Neural cell (in vitro differentiated cells): Measurements from ENCODE around the gene PASD1. TPM values are rescaled to one million over a fixed set of nuclear protein-coding genes. Genes with fewer than 3 reads are reported as not detected.

Experiments used
- H2AFZ ChIP-seq: fragments of 200-600, 300-800 bp; sonication (generic), shearing (Covaris generic); 2 replicates; pipeline ENCODE4 v1.6.0; 2014; ENCODE audit warnings: low read depth, mild to moderate bottlenecking, antibody characterized with exemption, low read length, moderate library complexity
- H3F3A ChIP-seq: fragments of 200-600 bp; shearing (Covaris generic); 2 replicates; pipeline ENCODE4 v1.6.1; 2016; ENCODE audit warnings: mild to moderate bottlenecking, moderate library complexity, mixed read lengths, antibody characterized with exemption, low read length; ENCODE audit not compliant: insufficient read depth, poor library complexity, severe bottlenecking
- H3K27ac ChIP-seq: fragments of 200-600, 300-800 bp; sonication (generic), shearing (Covaris generic); 2 replicates; pipeline ENCODE4 v1.5.1; 2014; ENCODE audit warnings: mild to moderate bottlenecking, low read length, moderate library complexity
- H3K27me3 ChIP-seq: fragments of 300-800, 200-600 bp; sonication (generic), shearing (Covaris generic); 2 replicates; pipeline ENCODE4 v1.6.0; 2014; ENCODE audit warnings: mild to moderate bottlenecking, low read depth, low read length, moderate library complexity; ENCODE audit not compliant: insufficient read depth
- H3K36me3 ChIP-seq: fragments of 300-800, 200-600 bp; sonication (generic), shearing (Covaris generic); 2 replicates; pipeline ENCODE4 v1.5.1; 2014; ENCODE audit warnings: mild to moderate bottlenecking, antibody characterized with exemption, low read length, moderate library complexity; ENCODE audit not compliant: insufficient read depth
- H3K4me2 ChIP-seq: fragments of 300-800, 200-600 bp; sonication (generic), shearing (Covaris generic); 2 replicates; pipeline ENCODE4 v1.6.0; 2014; ENCODE audit warnings: mild to moderate bottlenecking, low read length
- H3K4me3 ChIP-seq: fragments of 300-800, 200-600 bp; sonication (generic), shearing (Covaris generic); 2 replicates; pipeline ENCODE4 v1.5.1; 2014; ENCODE audit warnings: mild to moderate bottlenecking, low read length, moderate library complexity
- H3K79me2 ChIP-seq: fragments of 200-600 bp; shearing (Covaris generic); replicated peaks from 2 replicates; pipeline ENCODE4 v1.6.0; 2014; ENCODE audit warnings: mild to moderate bottlenecking, low read length, moderate library complexity; ENCODE audit not compliant: insufficient read depth
- H3K9ac ChIP-seq: fragments of 300-800, 200-600 bp; sonication (generic), shearing (Covaris generic); 2 replicates; pipeline ENCODE4 v1.6.1; 2016; ENCODE audit warnings: mild to moderate bottlenecking, low read length, mixed read lengths
- H3K9me2 ChIP-seq: fragments of 200-600 bp; shearing (Covaris generic); 2 replicates; pipeline ENCODE4 v1.6.1; 2016; ENCODE audit warnings: mild to moderate bottlenecking, low read length, mixed read lengths; ENCODE audit not compliant: insufficient read depth
- H3K9me3 ChIP-seq: fragments of 200-600, 300-800 bp; sonication (generic), shearing (Covaris generic); 2 replicates; pipeline ENCODE4 v1.6.1; 2016; ENCODE audit warnings: mild to moderate bottlenecking, mixed run types, low read length, moderate library complexity, mixed read lengths
- H4K20me1 ChIP-seq: fragments of 200-600 bp; shearing (Covaris generic); 2 replicates; pipeline ENCODE4 v1.6.1; 2016; ENCODE audit warnings: mild to moderate bottlenecking, mixed run types; ENCODE audit not compliant: insufficient read depth
- CTCF ChIP-seq: fragments of 450-650 bp; IDR thresholded peaks from 2 replicates; pipeline ENCODE4 v1.5.1; 2014; ENCODE audit warnings: antibody characterized with exemption, mild to moderate bottlenecking, moderate library complexity; ENCODE audit not compliant: poor library complexity, severe bottlenecking
- EP300 ChIP-seq: fragments of 450-650 bp; conservative IDR thresholded peaks from 2 replicates; pipeline ENCODE4 v1.6.1; 2014; ENCODE audit warnings: antibody characterized with exemption, mild to moderate bottlenecking, moderate library complexity; ENCODE audit not compliant: poor library complexity, severe bottlenecking
- EZH2 ChIP-seq: fragments of 200-600, 300-800 bp; shearing (Covaris generic), sonication (generic); IDR thresholded peaks from 2 replicates; pipeline ENCODE4 v1.6.1; 2014; ENCODE audit warnings: antibody characterized with exemption, low read length, borderline replicate concordance, mild to moderate bottlenecking; ENCODE audit not compliant: insufficient read depth, poor library complexity, severe bottlenecking
- MXI1 ChIP-seq: fragments of 450-650 bp; conservative IDR thresholded peaks from 2 replicates; pipeline ENCODE4 v1.6.1; 2014; ENCODE audit warnings: antibody characterized with exemption, mild to moderate bottlenecking; ENCODE audit not compliant: poor library complexity, severe bottlenecking
- POLR2AphosphoS5 ChIP-seq: IDR thresholded peaks from 2 replicates; pipeline ENCODE4 v1.6.1; 2012
- RAD21 ChIP-seq: fragments of 450-650 bp; conservative IDR thresholded peaks from 2 replicates; pipeline ENCODE4 v1.6.1; 2014; ENCODE audit warnings: antibody characterized with exemption, mild to moderate bottlenecking, moderate library complexity
- REST ChIP-seq: IDR thresholded peaks from 2 replicates; pipeline ENCODE4 v1.6.1; 2012; ENCODE audit warnings: borderline replicate concordance
- SMC3 ChIP-seq: fragments of 450-650 bp; conservative IDR thresholded peaks from 2 replicates; pipeline ENCODE4 v1.6.1; 2014; ENCODE audit warnings: antibody characterized with exemption, mild to moderate bottlenecking, moderate library complexity; ENCODE audit not compliant: poor library complexity
- TAF1 ChIP-seq: IDR thresholded peaks from 2 replicates; pipeline ENCODE4 v1.6.1; 2012; ENCODE audit warnings: low read depth
- polyA plus RNA-seq: library from polyadenylated mRNA; depleted of rRNA; stranded (reverse); fragments of >200 nt; gene quantifications from 2 replicates; pipeline ENCODE4 v1.2.3, GENCODE V29; 2014

PASD1 gene
- polyA plus RNA-seq, 1 donor from 2014 or later: not detected

- no peak for TF ChIP-seq EP300
Observed at GRCh38 chrX:151688695-151689094, 125.2 kb downstream of the PASD1 start (continued).

DNA sequence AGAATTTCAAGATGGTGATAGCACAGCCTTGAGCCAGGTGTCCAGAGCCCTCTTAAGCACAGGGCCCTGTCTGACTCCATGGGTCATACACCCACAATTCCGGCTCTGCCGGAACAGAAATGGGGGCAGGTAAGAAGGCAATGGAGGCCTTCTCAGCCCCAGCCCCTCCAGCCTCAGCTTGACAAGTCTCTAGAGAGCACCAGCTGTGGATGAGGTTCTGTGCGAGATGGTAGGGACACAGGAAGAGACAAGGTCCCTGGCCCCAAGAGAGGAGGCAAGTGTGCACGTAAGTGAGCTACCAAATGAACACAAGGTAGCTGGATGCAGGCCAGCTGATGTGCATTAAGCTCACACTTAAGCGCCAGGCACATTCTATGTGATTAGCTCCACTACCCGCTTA lies 129.3 kb downstream of the PASD1 start:
- H3K4me2 ChIP-seq: no peak overlapping the region
- no peaks in the 10 kb centered on the region for H3K36me3 ChIP-seq
- H3K9me3 ChIP-seq: no peaks in the 10 kb centered on the region
- H3K9me2 ChIP-seq: no peaks in the 10 kb centered on the region
- H4K20me1 ChIP-seq: no peaks in the 10 kb centered on the region
- H3K79me2 ChIP-seq: no peaks in the 10 kb centered on the region
- no peak overlapping the region for H2AFZ ChIP-seq
- H3F3A ChIP-seq: no peaks in the 10 kb centered on the region
- H3K27me3 ChIP-seq: no peaks in the 10 kb centered on the region
- H3K9ac ChIP-seq: no peak overlapping the region
- no peak overlapping the region for H3K27ac ChIP-seq
- TF ChIP-seq RAD21 (no peak), SMC3 (no peak), EP300 (no peak), CTCF (no peak), MXI1 (no peak), EZH2 (no peak), REST (no peak), TAF1 (no peak), POLR2AphosphoS5 (no peak)
- H3K4me3 ChIP-seq: no peak overlapping the region

- no peak overlapping the region for H3K4me2 ChIP-seq
Observed at GRCh38 chrX:151694121-151694520, 130.6 kb downstream of the PASD1 start.

More at GRCh38 chrX:151694121-151694520, 130.6 kb downstream of the PASD1 start:
- H3K4me3 ChIP-seq: no peak overlapping the region
- no peaks in the 10 kb centered on the region for H3K79me2 ChIP-seq
- no peaks in the 10 kb centered on the region for H3K36me3 ChIP-seq
- TF ChIP-seq POLR2AphosphoS5 (no peak), EP300 (no peak), CTCF (no peak), MXI1 (no peak), EZH2 (no peak), REST (no peak), TAF1 (no peak), SMC3 (no peak), RAD21 (no peak)
- H3K27ac ChIP-seq: no peak overlapping the region
- no peak overlapping the region for H2AFZ ChIP-seq
- no peak overlapping the region for H3K9ac ChIP-seq
- H4K20me1 ChIP-seq: no peaks in the 10 kb centered on the region
- no peaks in the 10 kb centered on the region for H3K9me2 ChIP-seq
- no peaks in the 10 kb centered on the region for H3K9me3 ChIP-seq
- no peaks in the 10 kb centered on the region for H3F3A ChIP-seq
- no peaks in the 10 kb centered on the region for H3K27me3 ChIP-seq
